ENCODE measurements around the gene SLC11A1.

SLC11A1 gene

DNA sequence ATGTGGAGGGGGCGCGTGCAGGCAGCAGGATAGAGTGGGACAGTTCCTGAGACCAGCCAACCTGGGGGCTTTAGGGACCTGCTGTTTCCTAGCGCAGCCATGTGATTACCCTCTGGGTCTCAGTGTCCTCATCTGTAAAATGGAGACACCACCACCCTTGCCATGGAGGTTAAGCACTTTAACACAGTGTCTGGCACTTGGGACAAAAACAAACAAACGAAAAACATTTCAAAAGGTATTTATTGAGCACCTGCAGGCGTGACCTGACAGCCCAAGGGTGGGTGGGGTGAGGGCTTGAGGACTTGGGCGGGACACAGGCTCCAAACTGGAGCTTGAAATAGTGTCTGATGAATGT lies 13.0 kb downstream of the SLC11A1 start:
- no peak for DNase-seq

- no peak for DNase-seq
These were observed 13.4 kb downstream of the SLC11A1 start for GRCh38 chr2:218395456-218395825.

DNA sequence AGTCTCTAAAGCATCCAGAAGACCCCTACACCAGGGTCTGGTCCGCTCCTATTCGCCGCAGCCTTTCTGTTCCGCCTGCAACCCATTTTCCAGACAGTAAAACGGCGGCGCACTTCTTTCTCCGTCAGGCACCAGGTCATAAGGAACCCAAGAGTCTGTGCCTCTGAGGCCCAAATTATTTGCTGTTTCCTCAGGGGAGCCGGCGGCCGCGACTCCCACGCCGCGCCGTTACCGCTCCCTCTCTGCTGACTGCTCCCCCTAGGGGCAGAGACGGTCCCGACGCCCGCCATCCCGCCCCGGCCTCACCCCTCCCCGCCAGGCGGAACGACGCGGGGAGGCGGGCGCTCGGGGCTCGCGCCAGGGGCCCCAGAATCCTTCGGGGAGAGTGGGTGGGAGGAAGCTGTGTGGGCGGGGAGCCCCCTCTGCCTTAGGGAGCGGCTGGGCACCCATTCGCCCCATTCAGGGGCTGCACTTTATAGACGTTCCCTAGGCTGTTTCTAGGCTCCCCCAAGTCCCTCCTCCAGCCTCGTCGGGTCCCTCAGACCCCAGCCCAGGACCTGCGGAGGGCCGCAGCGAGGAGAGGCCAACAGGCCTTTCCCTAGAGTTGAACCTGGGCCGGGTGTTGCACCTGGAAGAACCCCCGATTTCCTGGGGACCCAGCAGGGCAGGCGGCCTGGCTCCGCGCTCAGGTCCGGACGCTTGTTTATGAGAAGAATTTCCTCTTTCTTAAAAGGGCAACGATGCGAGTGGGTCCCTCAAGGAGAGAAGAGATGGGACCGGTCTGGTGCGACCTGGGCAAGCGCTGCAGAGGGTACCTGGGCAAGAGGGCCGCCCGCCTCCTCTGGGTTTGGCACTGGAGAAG lies 14.0 kb downstream of the SLC11A1 start:
- peak; percentile 85 for DNase-seq

DNA sequence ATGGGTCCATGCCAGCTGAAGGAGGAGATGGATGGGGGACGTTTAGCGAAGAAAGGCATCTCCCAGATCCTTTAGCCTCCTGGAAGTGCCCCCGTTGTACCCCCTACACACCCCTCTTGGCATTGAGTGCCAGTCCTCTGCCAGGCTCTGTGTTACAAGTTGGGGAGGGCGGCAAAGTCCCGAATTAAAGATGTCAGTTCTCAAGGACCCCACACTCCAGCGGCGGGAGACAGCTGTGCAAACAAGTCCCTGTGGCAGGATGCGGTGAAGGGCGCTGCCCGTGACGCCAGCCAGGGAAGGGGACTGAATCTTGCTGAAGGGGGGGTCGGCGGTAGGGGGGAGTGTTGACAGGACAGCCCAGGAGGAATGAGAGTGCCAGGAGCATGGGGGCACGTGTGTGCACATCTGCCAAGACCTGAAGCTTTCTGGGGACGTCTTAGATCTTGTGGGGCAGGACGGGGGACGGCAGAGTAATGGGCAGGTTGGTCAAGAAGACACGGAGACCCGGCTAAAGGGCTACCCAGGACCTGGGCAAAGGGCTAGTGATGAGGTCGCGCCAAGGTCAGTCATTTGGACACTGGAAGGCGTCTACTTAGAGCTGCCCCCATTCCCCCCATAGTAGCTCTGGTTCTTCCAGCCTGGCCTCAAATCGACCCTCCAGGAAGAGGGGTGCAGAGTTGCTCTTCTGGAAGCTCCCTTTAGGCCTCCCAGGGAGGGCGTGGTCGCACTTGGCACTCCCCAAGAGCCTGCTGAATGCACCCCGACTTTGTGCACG lies 14.8 kb downstream of the SLC11A1 start:
- DNase-seq: peak; percentile 57

DNA sequence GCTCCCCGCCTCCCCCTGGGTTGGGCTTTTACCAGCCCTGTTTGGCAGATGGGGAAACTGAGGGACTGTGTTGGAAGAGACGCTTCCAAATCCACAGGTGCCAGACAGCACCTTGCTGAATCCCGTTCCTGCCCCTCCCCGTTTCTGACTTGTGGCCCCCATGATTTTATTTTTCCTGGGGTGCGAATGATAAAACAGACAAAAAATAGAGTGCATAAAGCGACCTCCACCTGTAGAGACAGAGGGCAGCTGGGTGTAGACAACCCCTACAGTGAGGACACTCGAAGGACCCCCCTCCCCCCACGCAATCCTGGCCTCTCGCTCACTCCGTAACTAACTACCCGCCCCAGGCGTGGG lies 15.4 kb downstream of the SLC11A1 start:
- DNase-seq: no peak

GRCh38 chr2:218397820-218398436 lies 15.9 kb downstream of the SLC11A1 start:
- peak; percentile 45 for DNase-seq

- peak; percentile 52 for DNase-seq
These were observed 16.6 kb downstream of the SLC11A1 start for GRCh38 chr2:218398437-218399390.

- DNase-seq: peak; percentile 88
These were observed 17.5 kb downstream of the SLC11A1 start, which contains the start of gene CTDSP1 for GRCh38 chr2:218399391-218400166. Gene CTDSP1, plus strand, starts transcription at chr2:218399868. Its CDS starts 223 bp downstream, at chr2:218400091.

DNA sequence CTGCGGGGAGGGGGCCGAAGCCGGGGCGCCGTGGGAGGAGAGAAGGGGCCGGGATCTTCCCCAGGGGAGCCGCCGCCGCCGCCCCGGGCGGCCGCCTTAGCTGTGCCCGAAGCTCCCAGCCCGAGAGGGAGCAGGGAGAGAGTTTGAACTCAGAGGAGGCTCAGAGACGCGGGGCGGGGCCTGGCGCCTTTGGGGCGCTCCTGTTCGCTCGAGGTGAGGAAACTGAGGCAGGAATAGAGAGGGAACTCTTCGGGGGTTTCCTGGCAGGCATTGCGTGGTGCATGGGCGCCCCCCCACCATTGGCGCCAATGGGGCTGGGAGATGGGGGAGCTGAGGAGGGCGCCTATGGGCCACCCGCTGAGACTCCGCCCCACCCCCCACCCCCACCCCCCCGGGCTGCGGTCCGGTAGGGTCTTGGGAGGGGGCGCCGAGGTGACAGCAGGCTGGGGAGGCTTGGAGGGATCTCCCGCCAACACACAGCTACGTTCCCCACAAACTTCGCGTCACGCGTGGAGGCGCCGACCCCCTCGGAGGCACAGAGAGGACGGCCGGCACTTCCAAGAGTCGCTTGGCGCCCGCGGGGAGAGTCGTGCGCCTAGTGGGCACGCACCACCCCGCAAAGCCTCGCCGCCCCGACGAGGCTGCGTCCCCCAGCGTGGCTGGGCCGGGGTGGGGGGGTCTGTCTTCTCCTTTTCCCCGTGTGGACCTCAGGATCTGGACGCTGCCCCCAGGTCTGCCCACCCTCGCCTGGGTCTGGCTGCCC lies 18.3 kb downstream of the SLC11A1 start:
- no peak for DNase-seq

DNA sequence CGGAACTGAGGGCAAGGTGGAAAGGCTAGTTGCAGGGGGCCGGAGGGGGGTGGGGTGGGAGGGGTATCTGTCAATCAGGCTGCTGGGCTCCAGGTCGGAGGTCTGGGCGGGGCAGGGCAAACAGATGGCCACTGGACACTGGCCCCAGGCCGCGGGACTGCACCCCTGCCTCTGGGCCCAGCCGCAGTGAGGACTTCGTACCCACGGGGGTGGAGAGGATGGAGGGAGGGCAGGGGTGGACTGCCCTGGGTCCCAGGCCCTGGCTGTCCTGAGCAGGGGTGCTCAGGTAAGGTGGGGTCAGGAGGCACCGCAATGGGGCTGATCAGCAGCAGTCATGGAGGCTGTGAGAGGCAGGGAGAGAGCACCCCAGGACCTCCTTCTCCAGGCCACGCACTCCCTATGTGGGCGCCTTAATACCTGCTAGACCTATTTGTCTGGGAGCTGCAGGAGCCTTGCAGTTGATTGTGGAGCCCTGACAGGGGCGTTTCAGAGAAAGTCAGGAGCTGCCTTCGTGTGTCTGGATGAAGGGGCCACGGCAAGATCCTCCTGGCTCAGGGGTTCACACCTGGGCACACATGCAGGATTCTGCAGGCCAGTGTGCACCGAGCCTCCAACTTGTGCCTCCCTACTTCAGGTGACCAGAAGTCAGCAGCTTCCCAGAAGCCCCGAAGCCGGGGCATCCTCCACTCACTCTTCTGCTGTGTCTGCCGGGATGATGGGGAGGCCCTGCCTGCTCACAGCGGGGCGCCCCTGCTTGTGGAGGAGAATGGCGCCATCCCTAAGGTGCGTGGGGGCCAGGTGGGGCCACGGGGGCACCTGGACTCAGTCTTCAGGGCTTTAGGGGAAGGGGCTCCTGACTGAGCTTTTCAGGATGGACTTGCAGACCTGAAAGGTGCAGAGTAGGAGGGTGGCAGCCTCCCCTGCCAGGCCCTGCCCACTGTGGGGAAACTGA lies 19.1 kb downstream of the SLC11A1 start:
- no peak for DNase-seq

- no peak for DNase-seq
These were observed 19.8 kb downstream of the SLC11A1 start for GRCh38 chr2:218401890-218402289.

DNA sequence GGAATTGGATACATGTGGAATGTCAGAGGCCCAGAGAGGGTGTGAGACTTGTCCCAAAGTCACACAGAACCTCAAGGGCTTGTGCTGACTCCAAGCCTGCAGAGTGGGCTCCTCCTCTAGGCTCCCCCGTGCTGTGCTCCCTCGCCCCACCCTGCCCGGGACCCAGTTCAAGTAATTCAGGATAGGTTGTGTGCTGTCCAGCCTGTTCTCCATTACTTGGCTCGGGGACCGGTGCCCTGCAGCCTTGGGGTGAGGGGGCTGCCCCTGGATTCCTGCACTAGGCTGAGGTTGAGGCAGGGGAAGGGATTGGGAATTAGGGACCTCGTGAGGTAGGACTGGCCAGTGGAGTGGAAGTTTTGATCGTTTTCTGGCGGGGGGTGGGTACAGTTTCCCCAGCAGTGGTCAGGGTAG lies 20.4 kb downstream of the SLC11A1 start:
- DNase-seq: no peak

- DNase-seq: no peak
These were observed 20.9 kb downstream of the SLC11A1 start for GRCh38 chr2:218402911-218403411.

DNA sequence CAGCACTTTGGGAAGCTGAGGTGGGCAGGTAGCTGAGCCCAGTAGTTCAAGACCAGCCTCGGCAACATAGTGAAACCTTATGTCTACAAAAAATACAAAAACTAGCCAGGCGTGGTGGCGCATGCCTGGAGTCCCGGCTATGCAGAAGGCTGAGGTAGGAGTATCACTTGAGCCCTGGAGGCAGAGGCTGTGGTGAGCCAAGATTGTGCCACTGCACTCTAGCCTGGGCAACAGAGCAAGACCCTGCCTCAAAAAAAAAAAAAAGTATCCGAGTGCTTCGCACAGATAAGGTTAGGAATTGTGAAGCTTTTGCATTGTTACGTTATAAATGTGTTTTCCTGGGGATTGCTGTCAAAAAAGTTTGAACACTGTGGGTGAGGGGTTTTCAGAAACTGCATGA lies 21.7 kb downstream of the SLC11A1 start:
- DNase-seq: no peak

GRCh38 chr2:218404351-218405085 lies 22.4 kb downstream of the SLC11A1 start:
- no peak for DNase-seq

DNA sequence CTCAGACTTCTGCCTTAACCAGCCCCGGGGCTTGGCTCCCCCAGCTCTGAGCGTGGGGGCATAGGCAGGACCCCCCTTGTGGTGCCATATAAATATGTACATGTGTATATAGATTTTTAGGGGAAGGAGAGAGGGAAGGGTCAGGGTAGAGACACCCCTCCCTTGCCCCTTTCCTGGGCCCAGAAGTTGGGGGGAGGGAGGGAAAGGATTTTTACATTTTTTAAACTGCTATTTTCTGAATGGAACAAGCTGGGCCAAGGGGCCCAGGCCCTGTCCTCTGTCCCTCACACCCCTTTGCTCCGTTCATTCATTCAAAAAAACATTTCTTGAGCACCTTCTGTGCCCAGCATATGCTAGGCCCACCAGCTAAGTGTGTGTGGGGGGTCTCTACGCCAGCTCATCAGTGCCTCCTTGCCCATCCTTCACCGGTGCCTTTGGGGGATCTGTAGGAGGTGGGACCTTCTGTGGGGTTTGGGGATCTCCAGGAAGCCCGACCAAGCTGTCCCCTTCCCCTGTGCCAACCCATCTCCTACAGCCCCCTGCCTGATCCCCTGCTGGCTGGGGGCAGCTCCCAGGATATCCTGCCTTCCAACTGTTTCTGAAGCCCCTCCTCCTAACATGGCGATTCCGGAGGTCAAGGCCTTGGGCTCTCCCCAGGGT lies 23.1 kb downstream of the SLC11A1 start:
- DNase-seq: no peak

DNA sequence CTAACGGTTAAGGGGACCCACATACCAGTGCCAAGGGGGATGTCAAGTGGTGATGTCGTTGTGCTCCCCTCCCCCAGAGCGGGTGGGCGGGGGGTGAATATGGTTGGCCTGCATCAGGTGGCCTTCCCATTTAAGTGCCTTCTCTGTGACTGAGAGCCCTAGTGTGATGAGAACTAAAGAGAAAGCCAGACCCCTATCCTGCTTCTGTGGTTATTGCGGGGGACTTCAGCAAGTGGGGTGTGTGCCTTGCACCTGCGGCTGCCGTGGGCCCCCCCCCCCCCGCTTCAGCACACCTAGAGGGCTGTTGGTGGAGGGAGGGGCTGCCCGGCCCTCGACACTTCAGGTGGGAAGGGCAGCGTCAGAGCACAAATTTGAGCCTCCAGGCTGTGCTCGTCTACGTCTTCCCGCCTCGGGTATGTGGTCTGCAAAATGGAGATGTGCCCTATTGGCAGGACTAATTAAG lies 23.7 kb downstream of the SLC11A1 start:
- DNase-seq: no peak
